Right cardiac atrium (tissue), 5 donors: ENCODE data around the gene SH3BP4. TPM values are rescaled to one million over a fixed set of nuclear protein-coding genes. Genes with fewer than 3 reads are reported as not detected.

ENCODE experiments used
- ATAC-seq, 2 donors: fragments of 200-7000 bp; cut with Tn5 transposase; one replicate each; pipeline versions ENCODE4 v1.8.0 to v1.9.1; 2020; ENCODE audit warnings: moderate library complexity in 2 of 2, mild to moderate bottlenecking in 1 of 2
- DNase-seq, 3 donors: peaks; one replicate each; pipeline ENCODE4 v3.0.0-alpha.2; 2020
- H3K27ac ChIP-seq: one replicate; pipeline ENCODE4 v1.5.1; 2013; ENCODE audit warnings: mild to moderate bottlenecking, low read length, control low read depth, moderate library complexity
- H3K27me3 ChIP-seq: one replicate; pipeline ENCODE4 v1.6.1; 2013; ENCODE audit not compliant: control insufficient read depth, insufficient read depth
- H3K4me1 ChIP-seq: one replicate; pipeline ENCODE4 v1.6.1; 2013; ENCODE audit warnings: low read length; ENCODE audit not compliant: control insufficient read depth, insufficient read depth
- H3K4me3 ChIP-seq: one replicate; pipeline ENCODE4 v1.5.1; 2013; ENCODE audit warnings: low read length, control low read depth
- H3K9me3 ChIP-seq: one replicate; pipeline ENCODE4 v1.6.1; 2013; ENCODE audit warnings: low read length; ENCODE audit not compliant: control insufficient read depth
- WGBS: extraction: QIAGEN DNeasy Blood & Tissue Kit; methylation state at CpG from one replicate; pipeline ENCODE4 v1.1.7; 2013; 5-methylcytosine and 5-hydroxymethylcytosine counted together
- intact Hi-C, 4 donors: fragments of 100-400 bp; cut with DNase I; formaldehyde crosslinking; loops; one replicate each; pipeline versions ENCODE4 v1.11.0 to v1.14.0; 2022 to 2023
- polyA plus RNA-seq: library from polyadenylated mRNA; stranded (reverse); fragments of 200-250 nt; gene quantifications from one replicate; pipeline ENCODE4 v1.2.3, GENCODE V29; 2013
- total RNA-seq, 4 donors: library from RNA; stranded (reverse); fragmentation: NEBNext Ultra II Directional; extraction: Animal tissue kit (Norgen Biotek cat#: 25700); gene quantifications; one replicate each; pipeline ENCODE4 v1.2.1, GENCODE V29; 2021
- donor health status: healthy with polysubstance abuse.
- donor health status: DM: no; HTN: yes; CAD: no.
- donor health status: DM: no; HTN: no; CAD: no.
- donor health status: DM: no; HTN: yes; CAD: no; lungs with severe emphysema.
- donor health status: DM: yes; HTN: yes; CAD: no.

Gene SH3BP4
- total and polyA plus RNA-seq, 5 donors: 12.3 to 32.0 (median 19.9) TPM

GRCh38 chr2:234955971-234956509 lies 4.2 kb downstream of the SH3BP4 start:
- no peak overlapping the region for H3K4me3 ChIP-seq
- H3K4me1 ChIP-seq: peaks cover 8% of the 10 kb centered on the region
- no peak for DNase-seq
- no peak for ATAC-seq
- no peak overlapping the region for H3K27ac ChIP-seq
- WGBS: 79% methylated on average over 10 of the region's 10 CpGs
- no peaks in the 10 kb centered on the region for H3K27me3 ChIP-seq
- no peaks in the 10 kb centered on the region for H3K9me3 ChIP-seq
- intact Hi-C loops: loop anchor here in 1 of 4 donors (10.0 kb wide), 1 partner anchor 99 kb away; no protein-coding TSS in a partner anchor

DNA sequence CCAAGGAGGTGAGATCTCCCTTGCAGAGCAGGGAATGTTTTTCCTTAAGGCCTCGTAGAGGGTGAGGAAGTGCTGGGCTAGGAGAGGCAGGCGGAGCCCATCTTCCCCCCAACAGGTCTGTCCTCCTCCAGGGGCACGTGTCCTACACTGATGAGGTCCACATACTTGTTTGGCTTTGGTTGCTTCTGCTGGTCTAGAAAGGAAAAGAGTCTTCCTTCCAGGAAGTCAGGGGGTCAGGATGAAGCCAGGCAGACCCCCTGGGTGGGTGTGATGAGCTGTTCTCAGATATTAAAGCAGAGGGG lies 6.0 kb downstream of the SH3BP4 start:
- Histone ChIP-seq H3K27ac (no peak overlapping the region), H3K9me3 (no peaks in the 10 kb centered on the region), H3K4me3 (no peak overlapping the region), H3K4me1 (peaks cover 8% of the 10 kb centered on the region), H3K27me3 (no peaks in the 10 kb centered on the region)
- DNase-seq (no peak), ATAC-seq (no peak)
- intact Hi-C loops: loop anchor here in 1 of 4 donors (10.0 kb wide), 1 partner anchor 97 kb away; no protein-coding TSS in a partner anchor
- 65% methylated on average over 3 of the region's 3 CpGs for WGBS

GRCh38 chr2:234958311-234958710 lies 6.5 kb downstream of the SH3BP4 start:
- Histone ChIP-seq H3K27ac (no peak overlapping the region), H3K27me3 (no peaks in the 10 kb centered on the region), H3K4me1 (peaks cover 6% of the 10 kb centered on the region), H3K9me3 (no peaks in the 10 kb centered on the region), H3K4me3 (no peak overlapping the region)
- 93% methylated on average over 5 of the region's 5 CpGs for WGBS
- intact Hi-C loops: loop anchor here in 1 of 4 donors (10.0 kb wide), 1 partner anchor 96 kb away; no protein-coding TSS in a partner anchor
- DNase-seq: no peak
- no peak for ATAC-seq

- ATAC-seq: no peak
- no peaks in the 10 kb centered on the region for H3K27me3 ChIP-seq
- H3K27ac ChIP-seq: no peak overlapping the region
- peaks cover 9% of the 10 kb centered on the region for H3K4me1 ChIP-seq
- intact Hi-C loops: loop anchor here in 1 of 4 donors (10.0 kb wide), 1 partner anchor 96 kb away; no protein-coding TSS in a partner anchor
- WGBS: 91% methylated on average over 10 of the region's 10 CpGs
- no peak overlapping the region for H3K4me3 ChIP-seq
- no peak for DNase-seq
- no peaks in the 10 kb centered on the region for H3K9me3 ChIP-seq
These were observed 7.1 kb downstream of the SH3BP4 start for GRCh38 chr2:234958746-234959395.

- no peak for ATAC-seq
- H3K27me3 ChIP-seq: no peaks in the 10 kb centered on the region
- H3K4me3 ChIP-seq: no peak overlapping the region
- intact Hi-C loops: no loop called here
- DNase-seq: no peak
- peak overlapping the region; percentile 57 for H3K27ac ChIP-seq
- H3K4me1 ChIP-seq: peaks cover 9% of the 10 kb centered on the region
- WGBS: 63% methylated on average over 13 of the region's 13 CpGs
- H3K9me3 ChIP-seq: no peaks in the 10 kb centered on the region
These were observed 8.6 kb downstream of the SH3BP4 start for GRCh38 chr2:234960175-234961088.

- intact Hi-C loops: no loop called here
- no peak overlapping the region for H3K27ac ChIP-seq
- DNase-seq (no peak), ATAC-seq (no peak)
- H3K4me1 ChIP-seq: peaks cover 9% of the 10 kb centered on the region
- no peaks in the 10 kb centered on the region for H3K27me3 ChIP-seq
- WGBS: 90% methylated on average over 2 of the region's 2 CpGs
- H3K9me3 ChIP-seq: no peaks in the 10 kb centered on the region
- no peak overlapping the region for H3K4me3 ChIP-seq
These were observed 10.0 kb downstream of the SH3BP4 start for GRCh38 chr2:234961784-234962183.

DNA sequence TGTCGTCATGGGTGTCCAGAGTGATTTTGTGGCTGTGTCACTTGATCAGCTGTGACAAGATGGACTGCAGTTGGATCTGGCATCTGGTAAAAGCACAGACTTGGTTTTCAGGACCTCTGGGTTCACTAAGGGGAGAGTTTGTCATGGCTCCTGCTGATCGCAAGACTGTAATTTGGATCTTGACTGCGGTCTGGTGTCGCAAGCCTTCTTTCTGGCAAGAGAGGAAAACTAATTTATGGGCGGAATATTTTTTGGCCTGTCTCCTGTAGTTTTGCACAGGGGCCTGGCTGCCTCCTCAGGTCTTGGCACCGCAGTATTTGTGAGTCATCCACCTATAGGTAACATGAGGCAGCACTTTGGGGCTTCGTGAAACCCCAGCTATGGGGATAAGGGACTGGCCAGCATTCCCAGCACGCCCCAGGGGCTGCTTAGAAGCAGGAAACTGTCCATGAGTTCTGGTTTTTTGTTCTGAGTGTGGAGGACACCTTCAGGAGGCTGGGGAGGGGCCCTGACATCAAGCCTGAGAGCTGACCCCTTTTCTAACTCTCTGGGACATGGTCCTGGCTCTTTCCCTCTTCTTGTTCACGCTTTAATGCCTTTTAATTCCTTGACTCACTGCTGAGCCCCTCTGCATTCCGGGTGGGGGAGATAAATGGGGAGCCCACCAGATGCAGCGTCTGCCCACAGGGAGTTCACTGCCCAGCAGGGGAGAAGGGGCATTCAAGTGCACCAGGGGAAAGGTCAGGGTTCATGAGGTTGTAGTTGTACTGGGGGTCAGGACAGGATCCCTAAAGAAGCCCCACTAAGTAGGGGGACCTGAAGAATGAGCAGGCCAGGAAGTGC lies 12.2 kb downstream of the SH3BP4 start:
- ATAC-seq (no peak), DNase-seq (no peak)
- Histone ChIP-seq H3K9me3 (no peaks in the 10 kb centered on the region), H3K4me1 (peaks cover 7% of the 10 kb centered on the region), H3K27me3 (no peaks in the 10 kb centered on the region), H3K4me3 (no peak overlapping the region), H3K27ac (no peak overlapping the region)
- intact Hi-C loops: no loop called here
- WGBS: 79% methylated on average over 11 of the region's 11 CpGs

- DNase-seq (no peak), ATAC-seq (no peak)
- H3K9me3 ChIP-seq: no peaks in the 10 kb centered on the region
- WGBS: 72% methylated on average over 18 of the region's 18 CpGs
- H3K4me3 ChIP-seq: no peak overlapping the region
- peaks cover 14% of the 10 kb centered on the region for H3K4me1 ChIP-seq
- no peak overlapping the region for H3K27ac ChIP-seq
- intact Hi-C loops: no loop called here
- H3K27me3 ChIP-seq: no peaks in the 10 kb centered on the region
These were observed 13.0 kb downstream of the SH3BP4 start for GRCh38 chr2:234964631-234965461.

GRCh38 chr2:234966340-234966739 lies 14.5 kb downstream of the SH3BP4 start:
- Histone ChIP-seq H3K27ac (no peak overlapping the region), H3K9me3 (no peaks in the 10 kb centered on the region), H3K4me3 (no peak overlapping the region), H3K4me1 (peaks cover 15% of the 10 kb centered on the region), H3K27me3 (no peaks in the 10 kb centered on the region)
- DNase-seq: no peak
- no peak for ATAC-seq
- intact Hi-C loops: no loop called here
- 92% methylated on average over 6 of the region's 6 CpGs for WGBS
